ENCODE data around the gene CDC20B.
"Not testable (repeated sequence)": the region's sequence is repeated elsewhere in the genome, so short reads cannot be mapped to it uniquely, and the experiment has no call there.

The CDC20B gene

DNA sequence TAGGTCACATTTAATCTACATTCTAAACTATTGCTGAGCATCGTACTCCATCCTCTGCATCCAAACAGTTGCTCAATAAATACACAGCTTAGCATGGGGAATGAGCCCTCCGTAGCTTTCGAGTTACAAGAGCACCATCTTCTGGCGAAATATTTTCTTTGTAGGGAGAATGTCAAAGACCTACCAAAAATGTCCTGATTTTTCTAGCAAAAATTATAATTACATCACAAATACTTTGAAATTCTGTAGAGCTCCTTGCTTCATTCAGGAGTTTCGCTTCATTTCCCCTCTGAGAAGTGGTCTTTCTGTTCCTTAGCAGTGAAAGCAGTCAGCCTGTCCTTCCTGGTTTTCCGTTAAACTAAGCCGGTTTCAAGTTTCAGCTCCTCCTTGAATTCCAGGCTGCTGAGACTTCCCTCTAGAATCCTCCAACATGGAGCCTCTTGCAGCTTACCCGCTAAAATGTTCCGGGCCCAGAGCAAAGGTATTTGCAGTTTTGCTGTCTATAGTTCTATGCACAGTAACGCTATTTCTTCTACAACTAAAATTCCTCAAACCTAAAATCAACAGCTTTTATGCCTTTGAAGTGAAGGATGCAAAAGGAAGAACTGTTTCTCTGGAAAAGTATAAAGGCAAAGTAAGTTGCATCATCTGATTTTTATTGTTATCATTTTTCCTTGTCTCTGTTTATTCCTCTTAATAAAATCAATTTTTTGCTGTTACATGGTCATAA is 13.0 kb downstream of the CDC20B start, which contains the start of gene GPX8:
Gene GPX8, plus strand, starts transcription at position 409 of the 730 bp plus-strand sequence. Its CDS starts 22 bp downstream, at position 431.
- DNase-seq, result peak; percentile 46

DNA sequence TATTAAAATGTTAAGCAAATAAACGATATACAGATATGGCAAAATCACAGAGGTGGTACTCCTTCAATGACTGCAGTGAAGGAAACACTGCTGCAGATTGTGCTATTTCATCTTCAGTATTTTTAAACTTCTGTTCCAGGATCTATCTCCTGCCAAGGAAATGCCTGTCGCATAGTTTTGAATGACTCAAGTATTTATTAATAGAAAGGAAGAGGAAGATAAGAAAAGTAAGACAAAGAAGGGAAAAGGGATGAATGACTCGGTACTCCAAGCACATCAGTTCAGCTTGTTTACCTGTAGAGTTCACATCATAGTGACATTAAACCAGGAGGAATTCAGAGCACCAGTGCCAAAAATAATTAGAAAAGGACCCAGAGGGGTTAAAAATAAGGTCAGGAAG is 18.1 kb downstream of the CDC20B start:
- no peak for DNase-seq

DNA sequence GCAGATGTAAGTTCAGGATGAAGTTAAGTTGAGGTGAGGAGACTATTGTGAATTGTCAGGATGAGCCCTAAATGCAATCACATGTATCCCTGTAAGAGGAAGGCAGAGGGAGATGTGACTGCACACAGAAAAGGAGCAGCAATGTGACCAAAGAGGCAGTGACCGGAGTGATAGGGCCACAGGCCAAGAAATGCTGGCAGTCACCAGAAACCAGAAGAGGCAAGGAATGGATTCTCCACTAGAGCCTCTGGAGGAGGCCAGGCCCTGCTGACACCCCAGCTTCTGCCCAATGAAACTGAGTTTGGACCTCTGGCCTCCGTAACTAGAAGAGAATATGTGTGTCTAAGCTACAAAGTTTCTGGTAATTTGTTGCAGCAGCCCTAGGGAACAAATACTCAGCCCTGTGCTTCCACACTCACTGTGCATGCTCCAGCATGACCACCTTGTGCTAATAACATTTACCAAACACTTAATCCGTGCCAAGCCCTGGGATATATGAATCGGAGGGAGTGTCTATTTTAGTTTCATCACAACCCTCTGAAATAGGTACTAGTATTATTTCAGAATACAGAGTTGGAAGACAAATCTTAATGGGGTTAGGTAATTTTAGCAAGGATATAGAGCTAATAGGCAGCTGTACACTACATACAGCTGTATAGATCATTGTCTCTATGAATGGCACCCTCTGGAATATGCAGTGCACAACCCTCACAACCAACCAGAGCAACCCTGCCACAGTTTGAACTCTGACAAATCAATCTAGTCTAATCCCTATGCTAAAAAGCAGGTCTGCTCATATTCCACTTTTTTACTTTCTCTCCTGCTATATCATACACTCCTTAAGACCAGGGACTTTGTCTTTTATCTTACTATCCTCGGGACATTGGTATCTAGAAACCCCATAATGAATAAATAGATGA is 20.8 kb downstream of the CDC20B start:
- DNase-seq, result no peak

DNA sequence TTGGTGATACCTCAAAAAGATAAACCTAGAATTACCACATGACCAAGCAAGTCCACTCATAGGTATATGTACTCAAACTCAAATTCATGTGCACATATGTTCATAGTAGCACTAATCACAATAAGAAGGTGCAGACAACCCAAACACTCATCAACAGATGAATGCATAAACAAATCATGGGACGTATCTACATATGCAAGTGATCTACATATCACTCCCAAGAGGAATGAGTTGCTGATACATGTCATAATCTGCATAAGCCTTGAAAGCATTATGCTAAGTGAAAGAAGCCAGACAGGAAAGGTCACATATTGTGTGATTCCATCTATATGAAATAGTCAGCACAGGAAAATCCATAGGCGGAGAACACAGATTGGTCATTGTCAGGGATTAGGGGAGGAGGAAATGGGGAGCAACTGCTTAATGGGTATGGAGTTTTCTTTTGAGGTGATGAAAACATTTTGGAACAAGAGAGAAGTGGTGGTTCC is 23.6 kb downstream of the CDC20B start:
- DNase-seq, result no peak

DNA sequence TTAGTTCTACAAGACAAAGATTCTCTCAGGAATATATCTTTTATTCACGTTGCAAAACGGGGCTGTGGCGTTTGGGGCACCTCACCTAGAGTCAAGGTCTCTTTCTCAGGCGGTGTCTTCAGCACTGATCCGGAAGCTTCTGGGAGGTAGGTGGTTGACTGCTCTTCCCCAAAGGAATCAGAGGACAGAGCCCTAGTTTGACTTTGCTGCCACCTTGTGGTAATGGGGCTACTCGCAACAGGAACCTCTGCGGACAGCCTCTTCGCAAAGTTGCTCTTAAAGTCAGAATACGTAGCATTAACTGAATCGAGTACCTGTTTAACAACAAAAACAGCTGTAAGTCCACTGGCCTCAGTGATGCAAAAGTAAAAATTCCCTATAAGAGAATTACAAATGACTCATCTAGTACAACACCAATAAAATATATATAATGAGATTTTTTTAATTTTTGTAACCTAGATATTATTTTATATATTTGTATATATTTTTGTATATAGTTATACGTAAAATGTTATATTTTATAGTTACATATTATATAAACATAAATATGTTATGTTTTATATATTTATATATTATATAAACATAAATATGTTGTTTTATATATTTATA is 26.3 kb downstream of the CDC20B start:
- peak; percentile 76 for DNase-seq

DNA sequence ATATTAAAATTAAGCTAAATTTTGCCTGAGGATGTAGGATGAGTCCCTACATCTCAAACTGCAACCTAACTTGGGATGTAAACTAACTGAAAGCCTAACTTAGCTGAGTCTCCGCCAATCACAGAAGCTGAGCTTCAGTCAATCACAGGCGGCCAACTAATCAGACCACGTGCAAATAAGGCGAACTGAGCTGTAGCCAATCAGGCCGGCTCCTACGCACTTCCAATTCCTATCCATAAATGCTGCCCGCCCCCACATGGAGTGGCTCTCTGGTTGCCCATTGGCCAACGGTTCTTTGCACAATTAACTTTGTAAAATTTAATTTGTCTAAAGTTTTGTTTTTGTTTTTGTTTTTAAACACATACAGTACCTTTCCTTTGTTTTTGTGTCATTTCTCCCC is 26.9 kb downstream of the CDC20B start:
- DNase-seq, result no peak

DNA sequence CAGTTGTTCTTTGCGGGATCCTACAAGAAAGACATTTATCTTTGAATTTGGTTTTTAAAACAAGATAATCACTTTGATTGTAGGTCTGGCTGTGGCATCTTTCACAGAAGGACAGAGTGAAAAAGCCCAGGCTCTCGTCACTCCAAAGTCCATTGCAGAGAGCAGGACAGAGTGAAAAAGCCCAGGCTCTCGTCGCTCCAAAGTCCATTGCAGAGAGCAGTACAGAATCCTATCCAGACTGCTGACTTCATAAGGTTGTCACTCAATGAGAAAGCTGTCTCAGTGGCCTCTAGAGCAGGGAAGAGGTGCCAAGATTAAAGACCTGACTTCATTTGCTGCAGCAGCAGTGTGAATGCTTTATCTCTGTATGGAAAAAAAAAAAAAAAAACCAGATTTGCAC is 29.4 kb downstream of the CDC20B start:
- DNase-seq, result no peak

DNA sequence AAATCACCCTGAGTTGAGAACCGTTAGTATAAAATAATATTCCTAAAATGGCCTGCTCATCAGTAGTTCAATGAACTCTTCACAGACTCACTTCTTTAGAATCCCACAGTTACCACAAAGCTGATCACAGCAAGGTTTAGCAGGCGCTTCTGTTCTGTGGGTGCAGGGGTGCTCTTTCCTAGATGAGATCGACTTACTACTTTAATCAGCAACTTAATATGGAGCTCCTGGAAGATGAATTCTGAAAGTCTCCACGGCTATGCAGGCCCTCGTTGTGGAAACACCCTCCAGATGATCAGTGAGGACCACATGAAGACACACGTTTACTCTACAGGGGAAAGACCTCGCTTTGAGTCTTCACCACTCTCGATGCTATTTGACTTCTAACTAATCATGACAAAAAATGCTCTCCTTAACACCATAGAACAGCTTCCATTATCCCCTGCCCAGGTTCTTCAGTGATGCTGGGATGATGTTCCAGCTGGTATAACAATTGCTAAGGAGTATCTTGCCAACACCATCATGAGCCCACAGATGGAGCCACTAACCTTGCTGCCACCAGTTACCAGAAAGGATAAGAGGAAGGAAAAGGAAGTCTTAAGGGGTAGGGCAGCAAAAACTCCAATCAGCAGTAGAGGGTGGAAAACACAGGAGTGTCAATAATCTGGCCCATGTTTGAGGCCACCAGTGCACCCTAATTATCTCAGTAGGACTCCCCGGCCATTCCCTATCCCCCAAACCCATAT is 30.9 kb downstream of the CDC20B start:
- no peak for DNase-seq

DNA sequence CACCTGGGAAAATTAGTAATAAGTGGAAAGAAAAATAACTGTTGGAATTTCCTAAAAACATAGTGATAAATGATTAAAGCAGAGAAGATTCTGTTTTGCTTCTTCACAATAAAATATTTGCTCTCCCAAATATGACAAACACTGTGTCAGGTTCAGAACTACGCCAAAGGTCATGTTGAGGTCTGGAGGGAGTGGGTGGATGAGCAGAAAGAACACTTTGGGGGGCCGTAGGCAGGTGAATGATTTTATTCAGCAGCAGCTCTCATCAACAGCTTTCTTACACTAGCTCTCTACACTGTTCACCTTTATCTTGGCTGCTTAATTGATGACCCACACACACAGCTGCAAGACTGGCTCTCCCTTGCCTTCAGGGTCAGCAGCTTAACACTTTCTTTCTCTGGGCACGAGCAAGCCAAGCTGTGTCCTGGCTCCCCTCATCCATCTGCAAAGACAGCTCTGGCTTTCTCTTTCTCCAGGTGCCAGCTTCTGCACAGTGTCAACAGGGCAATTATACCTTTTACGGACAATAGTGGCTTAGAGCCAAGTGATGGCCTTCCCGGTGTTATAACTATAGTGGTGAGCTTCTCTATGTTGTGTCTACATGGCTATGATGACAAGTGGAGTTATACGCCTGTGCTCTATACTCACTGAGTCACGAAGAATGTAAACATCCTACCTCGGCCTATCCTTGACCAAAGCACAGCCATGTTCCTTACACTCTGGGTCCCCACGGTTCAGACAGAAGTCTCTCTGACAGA is 31.9 kb downstream of the CDC20B start:
- DNase-seq, result no peak

DNA sequence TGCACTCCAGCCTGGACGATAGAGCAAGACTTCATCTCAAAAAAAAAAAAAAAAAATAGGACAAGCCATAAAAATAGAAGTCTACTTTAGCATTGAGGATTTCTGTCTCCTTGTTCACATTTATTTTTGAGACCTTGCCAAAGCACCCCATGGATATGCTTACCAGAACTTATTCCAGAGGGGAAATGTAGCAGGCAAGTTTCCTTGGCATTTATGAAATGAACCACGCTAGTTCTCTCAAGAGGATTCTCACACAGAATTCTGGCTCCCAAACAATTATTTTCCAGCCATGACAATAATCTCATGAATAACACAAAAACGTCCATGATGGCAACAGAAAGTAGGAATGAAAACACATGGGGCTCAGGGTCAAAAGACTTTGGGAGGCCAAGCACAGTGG is 36.5 kb downstream of the CDC20B start:
- no peak for DNase-seq

DNA sequence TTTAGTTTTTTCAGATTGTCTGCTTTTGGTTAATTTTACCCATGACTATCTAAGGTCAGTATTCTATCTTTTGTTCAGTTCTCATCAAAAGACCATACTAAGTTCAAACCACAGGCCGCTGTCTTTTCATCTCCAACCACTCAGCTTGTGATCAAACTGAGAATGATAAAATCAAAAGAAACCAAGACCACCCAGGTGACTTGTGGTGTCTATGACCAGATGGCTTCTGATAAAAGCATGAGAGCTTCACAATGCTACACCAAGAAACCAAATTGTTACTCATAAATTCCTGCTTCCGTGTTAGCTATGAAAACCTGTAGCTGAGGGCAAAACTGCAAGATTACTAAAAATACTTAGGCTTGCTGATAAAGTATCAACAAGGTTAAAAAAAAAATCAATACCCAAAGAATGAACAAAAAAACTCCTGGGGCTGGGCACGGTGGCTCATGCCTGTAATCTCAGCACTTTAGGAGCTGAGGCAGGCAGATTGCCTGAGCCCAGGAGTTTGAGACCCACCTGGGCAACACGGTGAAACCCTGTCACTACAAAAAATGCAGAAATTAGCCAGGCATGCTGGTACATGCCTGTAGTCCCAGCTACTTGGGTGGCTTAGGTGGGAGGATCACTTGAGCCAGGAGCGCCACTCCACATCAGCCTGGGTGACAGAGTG is 38.8 kb downstream of the CDC20B start:
- no peak for DNase-seq

DNA sequence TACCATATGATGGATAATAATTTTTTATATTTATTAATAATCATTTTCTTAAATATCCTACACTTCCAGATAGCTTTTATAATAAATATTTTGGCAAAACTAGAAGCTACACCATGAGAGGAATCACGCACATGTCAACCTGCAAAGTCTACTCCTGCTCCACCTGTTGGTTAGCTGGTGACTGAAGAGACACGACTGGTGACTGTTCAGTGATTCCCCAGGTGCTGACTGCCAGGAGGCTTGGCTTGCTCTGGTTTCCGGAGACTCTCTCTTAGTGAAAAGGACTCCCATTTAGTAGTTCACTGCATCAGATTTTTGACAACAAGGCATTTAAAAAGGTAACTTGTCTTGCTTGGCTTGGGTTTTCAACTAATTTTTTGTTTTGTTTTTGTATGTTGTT is 49.6 kb downstream of the CDC20B start:
- no peak for DNase-seq

DNA sequence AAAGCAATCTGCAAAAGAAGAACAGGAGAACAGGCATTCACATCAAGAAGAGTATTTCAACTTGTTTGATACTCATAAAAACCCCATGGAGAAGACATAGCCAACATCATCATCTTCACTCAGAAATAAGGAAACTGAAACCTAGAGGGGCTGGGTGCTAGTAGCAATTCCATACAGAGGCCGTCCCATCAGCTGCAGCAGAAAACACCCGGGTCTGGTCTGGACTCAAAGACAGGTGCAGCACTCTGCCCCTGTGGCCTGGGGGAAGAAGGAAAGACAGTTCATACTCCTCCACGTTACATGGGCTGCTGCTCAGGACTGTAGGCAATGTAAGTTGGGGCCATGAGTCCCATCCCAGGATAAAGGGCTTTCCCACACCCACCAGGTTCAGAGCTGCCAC is 58.9 kb downstream of the CDC20B start:
- DNase-seq, result no peak

DNA sequence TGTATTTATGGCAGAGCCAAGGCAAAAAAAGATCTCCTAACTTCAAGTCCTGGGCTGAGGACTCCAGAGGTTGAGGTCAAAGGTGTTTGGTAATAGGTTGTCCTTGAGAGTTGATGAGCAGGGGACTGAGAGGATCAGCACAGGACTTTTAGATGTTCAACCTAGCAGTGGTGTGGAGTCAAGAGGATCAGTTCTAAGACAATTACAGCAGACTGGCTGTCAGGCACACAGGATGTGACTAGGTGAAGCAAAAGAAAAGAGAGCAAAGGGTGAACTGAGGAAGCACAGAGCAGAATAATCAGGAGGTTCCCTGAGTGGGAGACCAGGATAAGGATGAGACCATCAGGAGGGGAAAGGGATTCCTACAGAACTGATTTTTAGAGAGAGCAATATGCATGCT is 59.6 kb downstream of the CDC20B start:
- no peak for DNase-seq

DNA sequence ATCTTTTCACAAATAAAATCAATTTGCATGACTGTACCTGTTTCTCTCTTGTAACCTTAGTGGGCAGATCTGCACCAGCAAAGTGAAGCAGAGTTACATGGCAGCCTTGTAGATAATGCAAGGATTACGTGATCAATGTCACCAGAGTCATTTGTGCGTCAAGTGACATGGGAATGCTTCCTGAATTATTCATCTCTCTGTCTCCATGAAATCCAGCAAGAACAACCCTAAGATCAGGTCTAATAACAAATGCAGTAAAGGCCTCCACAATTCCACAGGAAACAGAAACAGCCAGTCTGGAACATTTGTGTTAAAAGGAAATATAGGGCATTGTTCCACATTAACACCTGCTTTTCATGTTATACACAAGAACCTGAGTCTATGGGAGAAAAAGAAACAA is 62.8 kb downstream of the CDC20B start:
- no peak for DNase-seq

DNA sequence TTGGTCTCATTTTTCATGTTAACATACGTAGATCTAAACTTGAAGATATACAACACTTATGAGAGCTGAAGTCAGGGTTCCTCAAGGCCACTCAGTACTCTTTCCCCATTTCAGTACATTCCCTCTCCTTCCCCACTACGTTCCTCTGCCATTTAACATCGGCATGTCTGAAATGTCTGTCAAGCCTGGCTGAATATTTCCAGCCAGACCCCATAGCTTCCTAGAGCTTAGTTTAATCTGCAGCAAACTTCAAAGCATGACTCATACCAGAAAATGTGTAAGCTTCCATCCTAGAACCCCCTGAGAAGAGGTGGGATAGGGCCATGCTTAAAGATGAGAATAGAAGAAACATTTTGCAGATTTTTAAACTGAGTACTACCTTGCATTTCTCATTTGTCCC is 64.3 kb downstream of the CDC20B start:
- DNase-seq, result no peak

DNA sequence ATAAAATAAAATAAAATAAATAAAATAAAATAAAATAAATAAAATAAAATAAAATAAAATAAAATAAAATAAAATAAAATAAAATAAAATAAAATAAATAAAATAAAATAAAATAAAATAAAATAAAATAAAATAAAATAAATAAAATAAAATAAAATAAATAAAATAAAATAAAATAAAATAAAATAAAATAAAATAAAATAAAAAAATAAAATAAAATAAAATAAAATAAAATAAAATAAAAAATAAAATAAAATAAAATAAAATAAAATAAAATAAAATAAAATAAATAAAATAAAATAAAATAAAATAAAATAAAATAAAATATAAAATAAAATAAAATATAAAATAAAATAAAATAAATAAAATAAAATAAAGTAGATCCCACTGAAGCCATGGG is 67.0 kb downstream of the CDC20B start:
- DNase-seq, result not testable (repeated sequence)

DNA sequence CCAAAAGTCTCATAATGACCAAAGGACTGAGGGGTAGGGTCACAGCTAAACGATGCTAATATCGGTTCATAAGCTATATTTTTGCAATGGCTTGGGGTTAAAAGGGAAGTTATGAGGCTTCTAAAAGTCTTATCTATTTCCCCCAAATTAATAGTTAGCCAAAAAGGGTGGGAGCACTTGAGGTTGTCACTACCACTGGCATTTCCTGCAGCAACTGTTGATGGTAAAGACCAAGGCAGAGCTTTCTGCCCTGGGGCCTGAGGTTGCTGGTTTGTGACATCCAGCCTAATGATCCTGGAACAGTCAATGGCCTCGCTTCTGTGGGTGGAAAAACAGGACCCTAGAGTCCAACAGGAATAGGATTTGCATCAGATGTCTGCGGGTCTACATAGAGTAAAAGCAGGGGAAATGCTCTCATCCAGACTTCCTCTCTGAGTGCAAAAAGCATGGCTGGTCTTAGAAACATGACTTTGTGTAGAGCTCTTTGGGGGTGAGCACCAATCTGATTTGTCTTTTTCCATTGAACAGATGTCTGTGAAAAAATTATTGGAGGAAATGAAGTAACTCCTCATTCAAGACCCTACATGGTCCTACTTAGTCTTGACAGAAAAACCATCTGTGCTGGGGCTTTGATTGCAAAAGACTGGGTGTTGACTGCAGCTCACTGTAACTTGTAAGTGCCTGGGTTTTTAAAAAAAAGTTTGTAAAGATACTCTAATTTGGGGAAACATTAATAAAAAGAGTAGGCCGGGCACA is 67.9 kb downstream of the CDC20B start:
- no peak for DNase-seq

DNA sequence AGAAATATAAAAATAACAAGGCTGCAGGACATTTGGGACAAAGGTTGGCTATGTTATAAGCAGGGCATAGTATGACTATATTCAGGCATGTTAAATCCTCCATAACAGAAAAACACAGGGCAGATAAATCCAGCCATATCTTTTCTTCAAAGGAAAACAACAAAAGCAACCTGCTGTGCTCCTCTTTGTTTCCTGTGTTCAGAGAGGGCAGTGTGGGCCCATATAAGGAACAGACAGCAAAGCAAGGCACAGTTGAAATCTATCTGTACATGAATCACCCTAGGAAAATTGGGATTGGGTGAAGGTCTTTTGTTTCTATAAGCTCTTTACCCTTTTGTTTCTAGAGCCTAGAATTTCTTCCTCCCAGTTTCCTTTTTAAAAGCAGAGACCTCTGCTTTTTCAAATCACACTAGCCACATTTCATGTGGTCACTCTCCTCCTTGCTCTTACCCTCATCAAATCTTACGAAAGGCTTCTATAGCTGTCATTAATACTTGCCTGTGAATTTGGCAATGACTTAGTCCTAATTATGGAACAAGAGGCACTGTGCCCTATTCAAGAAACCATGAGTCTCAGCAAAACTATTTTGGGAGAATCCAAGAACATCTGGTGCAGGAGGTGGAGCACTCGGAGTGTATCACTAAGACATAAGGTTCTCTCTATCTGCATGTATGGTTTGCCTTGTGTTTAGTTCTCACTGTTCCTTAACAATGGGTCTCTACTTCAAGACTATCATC is 68.8 kb downstream of the CDC20B start:
- no peak for DNase-seq

DNA sequence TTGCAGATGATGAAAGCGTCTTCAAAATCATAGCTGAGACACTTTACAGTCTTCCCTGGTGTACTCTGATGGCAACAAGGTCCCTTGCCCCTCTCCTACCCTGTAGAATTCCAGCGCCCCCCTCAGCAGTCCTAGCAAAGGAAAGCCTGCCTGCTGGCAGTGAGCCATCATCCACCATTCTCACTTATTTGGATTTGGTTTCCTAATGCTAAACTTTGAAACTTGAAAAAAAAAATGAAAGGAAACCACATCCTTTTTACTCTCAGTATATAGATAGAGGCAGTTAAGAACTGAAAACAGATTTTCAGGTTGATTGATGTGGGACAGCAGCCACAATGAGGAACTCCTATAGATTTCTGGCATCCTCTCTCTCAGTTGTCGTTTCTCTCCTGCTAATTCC is 70.6 kb downstream of the CDC20B start, which contains the start of gene GZMA:
Gene GZMA, plus strand, starts transcription at position 299 of the 400 bp plus-strand sequence. Its CDS starts 37 bp downstream, at position 336.
- DNase-seq, result peak; percentile 77

Data from central memory CD4-positive, alpha-beta T cell (primary cell).